Activated CD8-positive, alpha-beta memory T cell treated with anti-CD3 and anti-CD28 coated beads, Interleukin-2, amount 50 U/mL, for 24 hours (primary cell): ENCODE measurements around the gene LUC7L.
"Not testable (repeated sequence)": the region's sequence is repeated elsewhere in the genome, so short reads cannot be mapped to it uniquely, and the experiment has no call there.

ENCODE experiments used
- DNase-seq: peaks from one replicate; pipeline ENCODE4 v3.0.0-alpha.2; 2020; ENCODE audit errors: extremely low read depth

Gene LUC7L

GRCh38 chr16:230351-230750, 1.1 kb upstream of the LUC7L start:
- not testable (repeated sequence) for DNase-seq

DNA sequence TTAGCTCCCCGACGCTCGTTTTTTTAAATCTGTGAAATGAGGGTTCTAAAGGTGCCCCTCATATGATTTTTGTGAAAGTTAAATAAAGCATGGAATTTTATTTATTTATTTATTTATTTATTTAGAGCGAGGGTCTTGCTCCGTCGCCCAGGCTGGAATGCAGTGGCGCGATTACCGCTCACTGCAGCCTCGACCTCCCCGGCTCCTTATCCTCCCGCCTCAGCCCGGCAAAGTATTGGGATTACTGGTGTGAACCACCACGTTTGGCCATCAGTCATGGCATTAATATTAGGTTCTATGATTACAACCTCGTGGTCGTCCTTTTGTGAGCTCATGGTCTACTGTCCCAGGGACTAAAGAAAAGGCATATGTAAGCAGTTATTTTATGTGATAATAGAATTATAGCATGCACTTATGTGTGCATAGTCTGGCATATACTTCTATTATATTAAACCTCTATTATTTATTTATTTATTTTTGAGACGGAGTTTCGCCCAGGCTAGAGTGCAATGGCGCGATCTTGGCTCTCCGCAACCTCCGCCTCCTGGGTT, 557 bp upstream of the LUC7L start:
- no peak for DNase-seq

- no peak for DNase-seq
Observed at GRCh38 chr16:228151-228851, 948 bp downstream of the LUC7L start.

DNA sequence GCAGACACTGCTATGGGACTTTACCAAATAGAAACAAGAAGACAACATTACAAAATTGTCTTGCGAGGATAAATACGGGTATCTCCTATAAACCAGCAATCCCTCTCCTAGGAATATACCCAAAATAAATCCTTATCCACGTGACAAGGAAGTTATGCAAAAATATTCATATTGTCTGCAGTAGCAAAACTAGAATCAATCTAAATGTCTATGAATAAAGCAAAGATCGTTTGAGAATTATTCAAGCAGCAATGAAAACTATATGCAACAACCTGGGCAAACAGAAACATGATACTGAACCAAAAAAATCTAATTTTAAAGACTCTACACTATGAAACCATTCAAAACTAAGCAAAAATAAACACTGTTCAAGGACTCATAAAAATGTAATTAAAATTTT, 9.2 kb downstream of the LUC7L start:
- no peak for DNase-seq

DNA sequence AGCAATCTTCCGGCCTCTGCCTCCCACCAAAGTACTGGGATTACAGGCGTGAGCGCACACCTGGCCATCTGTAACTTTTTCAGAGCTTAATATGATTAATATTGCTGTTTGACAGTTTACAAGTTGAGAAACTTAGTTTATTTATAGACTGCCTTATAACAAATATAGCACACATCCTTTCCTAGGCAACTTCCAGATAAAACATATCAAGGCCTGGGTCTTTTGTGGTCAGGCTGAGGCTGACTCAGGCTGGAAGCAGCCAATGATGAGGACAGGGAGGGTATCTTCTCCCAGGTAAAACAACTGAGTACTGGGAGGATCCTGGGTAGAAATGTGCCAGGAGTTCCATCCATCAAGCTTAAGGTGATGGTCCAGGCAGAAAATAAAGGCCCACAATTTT, 16.2 kb downstream of the LUC7L start:
- no peak for DNase-seq

DNA sequence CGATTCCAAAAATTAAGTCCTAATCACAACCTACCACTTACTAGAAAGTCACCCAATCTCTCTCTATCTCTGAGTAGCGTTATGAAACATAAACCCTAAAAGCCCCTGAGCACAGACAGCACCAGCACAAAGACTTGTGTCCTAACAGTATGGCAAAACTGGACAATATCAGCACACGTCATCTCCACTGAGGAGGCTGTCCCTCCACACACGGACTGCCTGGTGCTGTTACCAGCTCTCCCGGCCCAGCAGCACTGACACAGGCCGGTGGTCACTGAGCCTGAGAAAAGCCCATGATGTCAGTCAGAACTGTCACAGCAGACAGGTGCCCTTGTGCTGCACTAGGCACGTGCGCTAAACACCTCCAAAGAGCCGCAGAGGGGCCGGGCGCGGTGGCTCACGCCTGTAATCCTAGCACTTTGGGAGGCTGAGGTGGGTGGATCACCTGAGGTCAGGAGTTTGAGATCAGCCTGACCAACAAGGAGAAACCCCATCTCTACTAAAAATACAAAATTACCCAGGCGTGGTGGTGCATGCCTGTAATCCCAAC, 17.5 kb downstream of the LUC7L start:
- DNase-seq = not testable (repeated sequence)

- DNase-seq = not testable (repeated sequence)
Observed at GRCh38 chr16:209359-209758, 19.9 kb downstream of the LUC7L start.

DNA sequence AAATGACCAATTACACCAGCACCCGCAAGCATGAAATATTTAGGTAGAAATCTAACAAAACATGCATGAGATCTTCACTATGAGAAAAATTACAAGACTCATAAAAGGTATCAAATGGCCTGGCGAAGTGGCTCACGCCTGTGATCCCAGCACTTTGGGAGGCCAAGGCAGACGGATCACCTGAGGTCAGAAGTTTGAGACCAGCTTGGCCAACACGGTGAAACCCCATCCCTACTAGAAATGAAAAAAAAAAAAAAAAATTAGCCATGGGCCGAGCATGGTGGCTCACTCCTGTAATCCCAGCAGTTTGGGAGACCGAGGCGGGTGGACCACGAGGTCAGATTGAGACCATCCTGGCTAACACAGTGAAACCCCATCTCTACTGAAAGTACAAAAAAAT, 25.2 kb downstream of the LUC7L start:
- DNase-seq = not testable (repeated sequence)

DNA sequence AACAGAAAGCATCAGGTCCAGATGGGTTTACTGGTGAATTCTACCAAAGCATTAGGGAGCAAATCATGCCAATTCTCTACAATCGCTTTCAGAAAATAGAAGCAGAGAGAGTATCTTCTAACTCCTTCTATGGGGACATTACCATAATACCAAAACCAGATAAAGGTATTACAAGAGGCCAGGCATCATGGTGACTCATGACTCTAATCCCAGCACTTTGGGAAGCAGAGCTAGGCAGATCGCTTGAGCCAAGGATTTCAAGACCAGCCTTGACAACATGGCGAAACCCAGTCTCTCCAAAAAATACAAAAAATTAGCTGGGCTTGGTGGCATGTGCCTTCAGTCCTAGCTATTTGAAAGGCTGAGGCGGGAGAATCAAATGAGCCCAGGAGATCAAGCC, 26.0 kb downstream of the LUC7L start:
- no peak for DNase-seq

DNA sequence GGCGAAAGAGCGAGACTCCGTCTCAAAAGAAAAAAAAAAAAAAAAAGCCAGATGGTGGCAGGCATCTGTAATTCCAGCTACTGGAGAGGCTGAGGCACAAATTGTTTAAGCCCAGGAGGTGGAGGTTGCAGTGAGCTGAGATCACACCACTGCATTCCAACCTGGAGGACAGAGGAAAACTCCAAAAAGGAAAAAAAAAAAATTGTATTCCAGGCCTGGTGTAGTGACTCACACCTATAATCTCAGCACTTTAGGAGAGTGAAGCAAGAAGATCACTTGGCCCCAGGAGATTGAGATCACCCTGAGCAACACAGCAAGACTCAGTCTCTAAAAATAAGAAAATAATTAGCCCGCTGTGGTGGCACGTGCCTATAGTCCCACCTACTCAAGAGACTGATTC, 28.9 kb downstream of the LUC7L start:
- no peak for DNase-seq

GRCh38 chr16:194516-194915, 34.7 kb downstream of the LUC7L start:
- no peak for DNase-seq

- DNase-seq = no peak
Observed at GRCh38 chr16:193441-193840, 35.8 kb downstream of the LUC7L start.

DNA sequence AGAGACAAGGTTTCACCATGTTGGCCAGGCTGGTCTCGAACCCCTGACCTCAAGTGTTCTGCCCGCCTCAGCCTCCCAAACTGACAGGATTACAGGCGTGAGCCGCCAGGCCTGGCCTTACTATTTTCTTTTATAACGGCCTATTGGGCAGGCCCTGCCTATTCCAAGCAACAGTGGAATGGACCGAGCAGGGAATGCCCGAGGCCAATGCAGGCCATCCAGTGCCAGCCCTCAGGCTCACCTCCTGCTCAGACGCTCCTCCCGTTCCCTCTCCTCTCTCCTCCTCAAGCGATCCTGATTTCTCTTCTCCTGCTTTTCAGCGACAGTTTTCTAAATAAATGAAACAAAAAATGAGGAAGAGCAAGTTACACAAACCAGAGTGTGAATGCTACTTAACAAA, 36.6 kb downstream of the LUC7L start:
- DNase-seq = no peak

- no peak for DNase-seq
Observed at GRCh38 chr16:191831-192230, 37.4 kb downstream of the LUC7L start.

GRCh38 chr16:189604-190186, 39.6 kb downstream of the LUC7L start:
- no peak for DNase-seq

- DNase-seq = no peak
Observed at GRCh38 chr16:188674-189073, 40.6 kb downstream of the LUC7L start.

DNA sequence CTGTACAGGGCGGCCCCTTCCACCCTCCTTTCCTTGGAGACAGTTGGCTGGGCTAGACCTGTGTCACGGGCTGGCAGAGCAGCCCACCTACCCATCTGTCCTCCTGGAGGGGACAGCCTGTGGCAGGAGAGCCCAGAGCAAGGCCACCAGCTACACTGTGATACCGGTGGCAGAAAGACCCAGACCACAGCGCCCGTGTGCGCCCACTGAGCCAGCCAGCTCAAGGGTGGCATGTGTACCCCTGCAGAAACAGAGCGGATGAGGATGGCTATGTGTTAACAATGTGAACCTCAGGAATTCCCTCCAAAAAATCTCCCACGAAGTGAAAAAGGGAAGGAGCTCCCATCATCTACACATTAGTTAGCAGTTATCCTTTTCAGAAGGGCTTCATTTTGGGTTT, 41.9 kb downstream of the LUC7L start:
- no peak for DNase-seq

- no peak for DNase-seq
Observed at GRCh38 chr16:185691-186090, 43.6 kb downstream of the LUC7L start.

- DNase-seq = no peak
Observed at GRCh38 chr16:185213-185612, 44.0 kb downstream of the LUC7L start.

- no peak for DNase-seq
Observed at GRCh38 chr16:183005-183404, 46.2 kb downstream of the LUC7L start.

DNA sequence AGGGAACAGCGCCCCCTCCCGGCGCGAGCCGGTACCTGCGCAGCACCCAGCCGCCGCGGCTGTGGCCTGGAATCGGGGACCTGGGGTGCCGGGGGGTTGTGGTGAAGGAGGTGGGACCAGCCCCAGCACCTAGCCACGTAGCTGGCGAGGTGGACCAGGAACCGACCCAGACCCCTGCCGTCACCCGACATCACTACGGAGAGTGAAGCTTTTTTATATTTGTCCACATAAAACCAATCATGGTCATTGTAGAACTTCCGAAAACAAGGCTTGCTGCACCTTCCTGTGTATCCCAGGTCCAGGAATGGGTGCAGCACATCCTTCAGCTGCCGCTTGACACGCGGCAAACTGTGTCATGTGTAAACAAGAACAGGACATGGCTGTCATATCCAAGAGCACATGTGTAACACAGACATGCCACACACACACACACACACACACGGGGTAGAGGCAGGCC, 47.7 kb downstream of the LUC7L start:
- peak; percentile 54 for DNase-seq

DNA sequence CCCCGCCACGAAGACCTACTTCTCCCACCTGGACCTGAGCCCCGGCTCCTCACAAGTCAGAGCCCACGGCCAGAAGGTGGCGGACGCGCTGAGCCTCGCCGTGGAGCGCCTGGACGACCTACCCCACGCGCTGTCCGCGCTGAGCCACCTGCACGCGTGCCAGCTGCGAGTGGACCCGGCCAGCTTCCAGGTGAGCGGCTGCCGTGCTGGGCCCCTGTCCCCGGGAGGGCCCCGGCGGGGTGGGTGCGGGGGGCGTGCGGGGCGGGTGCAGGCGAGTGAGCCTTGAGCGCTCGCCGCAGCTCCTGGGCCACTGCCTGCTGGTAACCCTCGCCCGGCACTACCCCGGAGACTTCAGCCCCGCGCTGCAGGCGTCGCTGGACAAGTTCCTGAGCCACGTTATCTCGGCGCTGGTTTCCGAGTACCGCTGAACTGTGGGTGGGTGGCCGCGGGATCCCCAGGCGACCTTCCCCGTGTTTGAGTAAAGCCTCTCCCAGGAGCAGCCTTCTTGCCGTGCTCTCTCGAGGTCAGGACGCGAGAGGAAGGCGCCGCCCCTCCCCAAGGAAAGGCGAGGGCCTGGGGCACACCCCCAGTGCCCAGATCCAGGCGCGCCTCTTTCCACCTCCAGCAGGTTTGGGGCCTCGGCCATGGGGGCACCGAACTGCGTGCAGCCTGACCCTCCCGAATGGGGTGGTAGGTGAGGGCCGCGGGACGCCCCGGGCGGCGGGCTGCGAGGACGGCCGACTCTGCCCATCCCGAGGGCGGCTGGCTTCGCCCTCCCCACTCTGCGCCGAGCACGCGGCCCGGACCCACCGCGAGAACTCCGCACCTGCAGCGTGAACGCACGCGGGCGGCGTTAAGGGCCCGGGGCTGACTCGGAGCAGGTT, 48.3 kb downstream of the LUC7L start:
- no peak for DNase-seq
